AG04449 (cell line): ENCODE data around the gene MRPL50.

Source experiments
- CTCF ChIA-PET: fragments of 350-600 bp; formaldehyde crosslinking; extraction: SDS; loops from one replicate; lab custom pipeline; 2021; ENCODE audit warnings: antibody characterized with exemption; lab: Yijun Ruan, JAX
- POLR2A ChIA-PET: fragments of 400-600, 350-600 bp; formaldehyde crosslinking; extraction: SDS; loops from one replicate; lab custom pipeline; 2020; ENCODE audit warnings: antibody characterized with exemption, inconsistent platforms; lab: Yijun Ruan, JAX
- DNase-seq: peaks from one replicate; pipeline ENCODE4 v3.0.0-alpha.2; 2010; ENCODE audit warnings: low read depth, low spot score
- H3K4me3 ChIP-seq: 2 replicates; pipeline ENCODE4 v1.5.1; 2011; ENCODE audit warnings: low read depth, mild to moderate bottlenecking, control low read depth, low read length
- CTCF ChIP-seq: IDR thresholded peaks from one replicate; pipeline ENCODE4 v1.5.1; 2011; ENCODE audit warnings: mild to moderate bottlenecking, moderate library complexity, low read length, control low read depth, inconsistent platforms; ENCODE audit not compliant: insufficient read depth; ENCODE audit errors: missing control alignments

MRPL50 gene

GRCh38 chr9:101398068-101398929 is at the start of gene MRPL50, which contains the start of gene ZNF189:
MRPL50 (minus strand) TSS chr9:101398618; CDS start chr9:101398592, 26 bp downstream.
ZNF189 (plus strand) TSS chr9:101398851; CDS start chr9:101399157, 306 bp downstream.
- peak; percentile 95 for DNase-seq
- POLR2A ChIA-PET: interaction anchor here (0.9 to 1.1 kb wide), 5 partner anchors 10 to 135 kb away, joined by 3 to 9 read pairs (median 4); partner anchors contain the start of gene RNF20
- CTCF ChIA-PET: interaction anchor here (1.0 to 4.5 kb wide), 3 partner anchors 10 to 21 kb away, joined by 3 to 28 read pairs (median 3); no protein-coding TSS in a partner anchor
- peak within 1 kb of the TSS; percentile 82 for H3K4me3 ChIP-seq
- TF ChIP-seq CTCF: no peak

- TF ChIP-seq CTCF: no peak
- H3K4me3 ChIP-seq: no peak overlapping the region
- ChIA-PET POLR2A (no interaction called here), CTCF (interaction anchor here (1.7 to 2.3 kb wide), 3 partner anchors 11 to 86 kb away, joined by 5 to 22 read pairs (median 7); no protein-coding TSS in a partner anchor)
- no peak for DNase-seq
Observed at GRCh38 chr9:101446732-101447131, 48.3 kb upstream of the MRPL50 start.

- no peak for DNase-seq
- CTCF ChIA-PET: interaction anchor here (0.7 to 2.3 kb wide), 8 partner anchors 10 to 122 kb away, joined by 3 to 22 read pairs (median 4); no protein-coding TSS in a partner anchor
Observed at GRCh38 chr9:101445353-101446029, 47.1 kb upstream of the MRPL50 start.

GRCh38 chr9:101443364-101443771 is 45.0 kb upstream of the MRPL50 start:
- ChIA-PET POLR2A (no interaction called here), CTCF (interaction anchor here (1.3 kb wide), 1 partner anchor 16 kb away, joined by 5 read pairs; no protein-coding TSS in a partner anchor)
- no peak overlapping the region for H3K4me3 ChIP-seq
- TF ChIP-seq CTCF: no peak
- no peak for DNase-seq

More at GRCh38 chr9:101445353-101446029, 47.1 kb upstream of the MRPL50 start:
- POLR2A ChIA-PET: interaction anchor here (0.5 to 0.8 kb wide), 2 partner anchors 41 to 89 kb away, joined by 3 read pairs; partner anchors contain the start of gene RNF20
- no peak for TF ChIP-seq CTCF
- H3K4me3 ChIP-seq: no peak overlapping the region

GRCh38 chr9:101442736-101443135 is 44.3 kb upstream of the MRPL50 start:
- H3K4me3 ChIP-seq: no peak overlapping the region
- POLR2A ChIA-PET: no interaction called here
- DNase-seq: no peak
- CTCF ChIA-PET: interaction anchor here (1.3 kb wide), 1 partner anchor 16 kb away, joined by 5 read pairs; no protein-coding TSS in a partner anchor
- no peak for TF ChIP-seq CTCF

- no peak overlapping the region for H3K4me3 ChIP-seq
- no peak for DNase-seq
- CTCF ChIA-PET: interaction anchor here (1.3 kb wide), 1 partner anchor 17 kb away, joined by 5 read pairs; no protein-coding TSS in a partner anchor
- TF ChIP-seq CTCF: no peak
- POLR2A ChIA-PET: no interaction called here
Observed at GRCh38 chr9:101442318-101442717, 43.9 kb upstream of the MRPL50 start.
